ENCODE measurements around the gene MOAP1.
"Not testable (repeated sequence)": the region's sequence is repeated elsewhere in the genome, so short reads cannot be mapped to it uniquely, and the experiment has no call there.

The MOAP1 gene

DNA sequence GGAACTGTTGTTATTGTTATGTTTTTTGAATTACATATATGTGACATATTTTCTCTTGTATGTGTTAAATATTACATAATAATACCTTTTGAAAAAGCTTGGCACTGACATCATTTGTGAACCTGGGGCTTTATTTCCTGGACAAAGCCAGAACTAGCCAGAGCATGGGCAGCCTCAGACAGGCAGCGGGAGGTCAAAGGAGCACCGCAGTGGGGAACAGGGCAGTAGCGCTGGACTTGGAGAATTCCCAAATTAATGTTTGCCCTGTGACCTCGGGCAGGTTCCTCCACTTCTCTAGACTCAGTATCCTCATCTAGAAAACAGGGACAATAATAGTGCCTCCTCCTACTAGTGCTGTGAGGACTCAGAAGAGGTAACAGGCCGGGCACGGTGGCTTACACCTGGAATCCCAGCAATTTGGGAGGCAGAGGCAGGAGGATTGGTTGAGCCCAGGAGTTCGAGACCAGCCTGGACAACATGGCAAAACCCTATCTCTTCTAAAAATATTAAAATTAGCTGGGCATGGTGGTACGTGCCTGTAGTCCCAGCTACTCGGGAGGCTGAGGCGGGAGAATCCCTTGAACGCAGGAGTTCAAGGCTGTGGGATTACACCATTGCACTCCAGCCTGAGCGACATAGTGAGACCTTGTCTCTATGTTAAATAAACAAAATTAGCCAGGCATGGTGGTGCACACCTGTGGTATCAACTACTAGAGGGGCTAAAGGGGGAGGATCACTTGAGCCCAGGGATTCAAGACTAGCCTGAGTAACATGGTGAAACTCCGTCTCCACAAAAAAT lies 41.6 kb downstream of the MOAP1 start:
- DNase-seq = no peak

DNA sequence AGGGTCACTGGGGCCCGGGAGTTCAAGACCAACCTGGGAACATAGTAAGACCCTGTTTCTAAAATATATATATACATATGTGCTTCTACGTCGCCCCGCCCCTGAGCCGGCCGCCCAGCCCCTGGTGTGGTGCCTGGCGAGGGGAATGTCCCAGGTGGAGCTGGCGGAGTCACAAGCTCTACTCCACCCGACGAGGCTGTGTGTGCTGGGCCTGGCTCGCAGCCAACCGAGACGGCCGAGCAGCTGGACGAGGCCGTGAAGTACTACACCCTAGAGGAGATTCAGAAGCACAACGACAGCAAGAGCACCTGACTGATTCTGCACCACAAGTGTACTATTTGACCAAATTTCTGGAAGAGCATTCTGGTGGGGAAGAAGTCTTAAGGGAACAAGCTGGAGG lies 46.8 kb downstream of the MOAP1 start:
- no peak for DNase-seq

DNA sequence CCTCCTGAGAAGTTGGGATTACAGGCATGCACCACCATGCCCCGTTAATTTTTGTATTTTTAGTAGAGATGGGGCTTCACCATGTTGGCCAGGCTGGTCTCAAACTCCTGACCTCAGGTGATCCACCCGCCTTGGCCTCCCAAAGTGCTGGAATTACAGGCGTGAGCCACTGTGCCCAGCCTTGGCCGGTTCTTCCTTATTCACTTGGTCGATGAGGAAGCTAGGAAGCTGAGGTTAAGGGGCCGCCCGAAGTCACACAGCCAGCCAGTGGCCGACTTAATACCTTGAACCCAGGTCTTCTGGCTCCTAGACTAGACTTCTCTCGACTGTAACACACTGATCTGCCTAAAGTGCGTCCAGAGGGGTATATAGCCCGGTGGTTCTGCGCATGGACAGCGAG lies 48.2 kb downstream of the MOAP1 start:
- not testable (repeated sequence) for DNase-seq

DNA sequence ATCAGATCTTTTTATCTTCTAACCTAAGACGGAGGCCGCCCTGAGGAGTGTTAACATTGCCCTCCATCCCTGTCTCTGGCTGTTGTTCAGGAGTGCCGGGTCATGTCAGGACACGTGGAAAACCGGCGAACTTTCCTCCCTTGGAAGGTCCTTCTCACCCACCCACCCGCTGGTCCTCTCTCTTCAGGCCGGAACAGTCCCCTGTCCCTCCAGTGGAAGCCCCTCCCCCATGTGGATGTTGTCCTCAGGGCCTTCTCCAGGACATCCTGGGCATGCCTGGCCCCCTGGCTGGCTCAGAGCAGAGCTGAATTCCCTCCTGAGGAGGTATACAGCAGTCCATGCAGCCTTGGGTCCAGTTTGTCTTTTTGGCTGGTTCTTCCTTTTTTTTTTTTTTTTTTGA lies 48.7 kb downstream of the MOAP1 start:
- DNase-seq = no peak

DNA sequence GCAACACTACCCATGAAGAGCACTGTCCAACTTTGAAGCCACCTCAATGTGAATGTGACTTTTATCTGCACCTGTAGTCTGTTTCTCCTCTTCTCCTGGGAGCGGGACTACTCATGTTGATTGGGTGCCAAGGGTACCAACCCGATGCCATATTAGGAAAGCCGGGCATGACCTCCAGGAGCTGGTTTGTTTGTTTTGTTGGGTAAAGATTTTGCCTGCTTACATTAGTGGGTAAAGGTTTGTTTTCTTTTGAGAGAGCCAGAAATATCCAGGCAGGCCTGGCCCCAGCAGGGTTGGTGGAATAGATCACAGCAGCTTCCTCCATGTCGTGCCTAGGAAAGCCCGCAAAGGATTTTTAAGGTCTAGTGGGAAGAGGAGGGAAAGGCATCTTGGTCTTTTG lies 49.3 kb downstream of the MOAP1 start:
- DNase-seq = no peak

DNA sequence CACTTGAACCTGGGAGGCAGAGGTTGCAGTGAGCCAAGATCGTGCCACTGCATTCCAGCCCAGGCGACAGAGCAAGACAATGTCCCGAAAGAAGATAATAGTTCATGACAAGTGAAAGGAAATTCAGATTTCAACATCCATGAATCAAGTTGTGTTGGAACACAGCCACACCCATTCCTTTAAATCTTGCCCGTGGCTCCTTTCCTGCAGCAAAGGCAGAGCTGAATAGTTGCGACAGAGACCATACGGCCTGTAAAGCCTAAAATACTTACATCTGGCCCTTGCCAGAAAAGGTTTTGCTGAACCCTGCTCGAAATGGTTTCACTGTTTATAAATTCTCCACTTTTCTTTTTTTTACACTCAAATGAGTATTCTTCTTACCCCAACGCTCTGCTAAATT lies 51.2 kb downstream of the MOAP1 start:
- DNase-seq = peak; percentile 72

DNA sequence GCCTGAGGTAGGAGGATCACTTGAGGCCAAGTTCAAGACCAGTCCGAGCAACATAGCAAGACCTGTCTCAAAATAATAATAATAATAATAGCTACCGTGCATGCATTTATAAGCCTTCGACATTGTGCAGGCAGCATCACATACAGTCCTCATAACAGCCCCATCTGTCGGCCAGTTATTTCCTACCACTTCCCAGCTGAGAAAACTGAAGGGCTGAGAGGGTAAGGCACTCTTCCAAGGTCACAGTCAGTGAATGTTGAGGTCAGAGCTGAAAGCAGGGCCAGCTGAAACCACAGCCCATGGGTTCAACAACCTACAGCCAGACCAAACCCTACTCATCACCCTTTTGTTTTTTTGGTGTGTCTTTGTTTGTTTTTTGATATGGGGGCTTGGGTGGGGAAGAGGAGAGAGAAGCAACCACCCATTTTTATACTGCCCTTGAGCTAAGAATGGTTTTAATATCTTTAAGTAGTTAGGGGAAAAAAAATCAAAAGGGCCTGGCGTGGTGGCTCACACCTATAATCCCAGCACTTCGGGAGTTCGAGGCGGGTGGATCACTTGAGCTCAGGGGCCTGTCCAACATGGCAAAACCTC lies 52.1 kb downstream of the MOAP1 start:
- DNase-seq = peak; percentile 56

All from HCEC 1CT (cell line).